ENCODE results near the gene NAALAD2.
"Not testable (repeated sequence)": the region's sequence is repeated elsewhere in the genome, so short reads cannot be mapped to it uniquely, and the experiment has no call there.

The NAALAD2 gene

DNA sequence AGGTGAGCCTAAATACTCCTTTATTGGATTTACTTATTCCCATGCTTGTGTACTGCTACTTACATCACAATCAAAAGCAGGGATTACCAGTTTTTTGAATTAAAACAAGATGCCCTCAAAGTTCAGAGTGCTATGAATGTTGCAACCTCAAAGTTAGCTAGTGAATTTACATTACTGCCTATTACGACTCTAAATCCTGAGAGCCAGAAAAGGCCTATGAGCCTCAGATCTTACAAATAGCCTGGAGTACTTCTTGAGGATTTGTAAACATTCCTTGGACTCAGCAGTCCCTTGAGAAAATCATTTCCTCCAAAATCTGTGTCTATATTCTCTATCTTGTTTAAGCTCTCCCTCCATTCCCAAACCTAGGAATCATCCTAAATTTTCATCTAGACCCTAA lies 62.9 kb downstream of the NAALAD2 start:
- no peak for ATAC-seq

DNA sequence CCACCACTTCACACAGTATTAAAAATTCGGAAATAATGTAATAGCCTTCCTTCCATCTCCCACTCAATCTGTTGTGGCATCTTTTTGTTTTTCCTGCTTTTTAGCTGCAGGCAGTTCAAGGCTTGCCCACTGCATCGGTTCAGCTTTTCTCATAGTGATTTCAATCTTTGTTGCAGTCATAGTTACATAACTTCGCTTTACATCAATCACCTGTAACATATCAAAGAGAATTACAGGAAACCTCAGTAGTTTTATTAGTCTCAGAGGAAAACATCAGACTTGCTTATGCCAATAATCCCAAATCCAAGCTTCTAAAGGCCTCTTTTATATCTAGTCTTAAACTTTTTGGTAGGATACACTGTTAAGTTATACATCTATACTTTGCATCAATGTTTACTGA lies 67.9 kb downstream of the NAALAD2 start:
- no peak for ATAC-seq

DNA sequence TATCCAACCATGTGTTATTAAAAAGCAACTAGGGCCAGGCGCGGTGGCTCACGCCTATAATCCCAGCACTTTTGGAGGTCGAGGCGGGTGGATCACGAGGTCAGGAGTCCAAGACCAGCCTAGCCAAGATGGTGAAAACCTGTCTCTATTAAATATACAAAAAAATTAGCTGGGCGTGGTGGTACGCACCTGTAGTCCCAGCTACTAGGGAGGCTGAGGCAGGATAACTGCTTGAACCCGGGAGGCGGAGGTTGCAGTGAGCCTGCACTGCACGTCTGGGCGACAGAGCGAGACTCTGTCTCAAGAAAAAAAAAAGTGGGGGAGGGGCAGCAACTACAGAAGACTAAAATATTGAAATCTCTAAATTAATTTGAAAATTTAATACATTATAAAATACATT lies 69.9 kb downstream of the NAALAD2 start:
- ATAC-seq, result no peak

DNA sequence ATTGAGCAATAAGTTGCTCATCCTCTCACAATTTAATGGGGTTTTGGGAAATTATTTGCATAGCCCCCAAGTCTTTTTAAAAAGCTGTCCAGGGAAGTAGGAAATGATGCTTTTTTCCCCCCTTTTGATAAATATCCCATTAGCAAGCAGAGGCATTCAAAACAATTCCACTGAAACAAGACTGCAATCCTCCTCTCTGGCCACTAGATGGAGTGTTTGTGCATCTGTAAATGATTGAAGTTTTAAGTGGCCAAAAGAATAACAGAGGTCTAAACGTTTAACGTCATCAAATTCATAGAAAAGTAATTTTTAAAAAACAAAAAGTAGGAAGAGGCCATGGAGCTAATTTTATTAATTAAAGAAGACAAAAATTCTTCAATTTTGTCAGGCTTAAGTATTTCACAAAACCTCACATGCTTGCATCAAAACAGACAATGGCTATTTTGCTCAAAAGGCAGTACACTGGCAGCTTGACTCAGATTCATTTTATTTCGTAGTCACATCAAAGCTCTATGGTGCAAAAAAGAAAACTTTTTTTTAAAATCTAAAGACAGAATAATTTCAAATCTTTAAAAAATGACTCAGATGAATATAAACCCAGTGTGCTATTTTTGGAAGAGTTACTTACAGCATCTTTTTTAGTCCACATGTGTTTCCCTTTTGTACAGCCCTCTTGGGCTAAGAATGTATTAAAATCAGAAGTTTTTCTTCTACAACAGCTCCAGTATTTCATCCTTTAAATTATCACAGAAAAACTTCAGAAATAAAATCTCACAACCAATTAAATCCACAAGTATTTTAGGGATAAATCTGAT lies 70.6 kb downstream of the NAALAD2 start:
- no peak for ATAC-seq

DNA sequence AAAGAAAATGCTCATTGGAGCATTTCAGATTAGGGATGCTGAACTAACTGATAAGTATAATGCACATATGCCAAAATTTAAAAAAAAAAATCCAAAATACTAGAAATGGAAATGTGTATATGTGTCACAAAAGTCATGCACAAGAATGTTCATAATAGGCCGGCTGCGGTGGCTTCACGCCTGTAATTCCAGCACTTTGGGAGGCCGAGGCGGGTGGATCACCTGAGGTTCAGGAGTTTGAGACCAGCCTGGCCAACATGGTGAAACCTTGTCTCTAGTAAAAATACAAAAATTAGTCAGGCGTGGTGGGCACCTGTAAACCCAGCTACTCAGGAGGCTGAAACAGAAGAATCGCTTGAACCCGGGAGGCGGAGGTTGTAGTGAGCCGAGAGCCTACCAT lies 73.5 kb downstream of the NAALAD2 start:
- ATAC-seq, result not testable (repeated sequence)

DNA sequence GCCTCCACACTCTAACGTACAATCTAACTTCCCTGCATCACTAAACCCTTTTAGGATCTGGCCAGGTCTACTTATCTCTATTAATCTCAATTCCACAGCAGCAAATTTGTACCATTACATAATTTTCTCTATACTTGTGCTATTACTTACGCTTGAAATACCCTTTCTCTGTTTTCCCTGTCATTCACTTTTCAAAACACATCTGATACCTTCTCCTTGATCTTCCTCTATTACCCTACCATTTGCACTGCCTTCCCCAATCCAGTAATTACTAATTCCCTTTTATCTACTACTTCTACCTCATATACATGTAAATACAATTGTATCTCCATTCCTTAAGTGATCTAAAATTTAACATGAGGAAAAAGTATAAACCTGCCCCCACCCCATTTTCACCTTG lies 74.4 kb downstream of the NAALAD2 start:
- no peak for ATAC-seq

DNA sequence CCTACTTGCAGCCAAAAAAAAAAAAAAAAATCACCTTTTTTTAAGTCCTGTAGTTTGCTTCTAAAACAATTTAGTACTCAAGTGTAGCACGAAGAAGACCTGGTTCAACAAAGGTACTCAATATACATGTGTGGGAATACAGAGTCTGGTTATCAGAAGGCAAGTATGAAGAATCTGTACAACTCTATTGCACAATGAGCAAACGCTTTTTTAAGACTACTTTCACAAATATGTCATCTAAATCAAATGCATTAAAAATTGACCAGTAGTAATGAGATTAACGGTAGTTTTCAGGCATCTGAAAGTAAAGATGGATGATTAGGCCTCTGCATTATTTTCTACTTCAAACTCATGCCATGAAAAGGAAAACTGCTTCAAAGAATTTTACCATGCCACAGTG lies 78.9 kb downstream of the NAALAD2 start:
- ATAC-seq, result no peak

DNA sequence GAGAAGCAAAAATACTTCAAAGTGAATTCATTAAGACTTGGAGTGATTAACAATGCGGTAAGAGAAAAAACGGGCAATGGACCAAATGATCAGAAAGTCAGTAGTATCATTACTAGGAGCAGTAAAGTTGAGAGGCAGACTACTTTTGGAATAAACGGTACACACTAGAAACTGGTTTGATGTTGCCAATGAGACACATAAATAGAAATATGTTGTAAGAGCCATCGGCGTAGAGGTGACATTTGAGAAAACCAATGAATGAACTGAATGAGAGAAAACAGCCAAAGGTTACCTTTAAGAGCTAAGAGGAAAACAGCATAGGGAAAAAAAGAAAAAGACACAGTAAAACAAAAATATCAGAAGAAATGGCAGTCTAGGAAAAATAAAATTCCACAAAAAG lies 82.1 kb downstream of the NAALAD2 start:
- no peak for ATAC-seq

DNA sequence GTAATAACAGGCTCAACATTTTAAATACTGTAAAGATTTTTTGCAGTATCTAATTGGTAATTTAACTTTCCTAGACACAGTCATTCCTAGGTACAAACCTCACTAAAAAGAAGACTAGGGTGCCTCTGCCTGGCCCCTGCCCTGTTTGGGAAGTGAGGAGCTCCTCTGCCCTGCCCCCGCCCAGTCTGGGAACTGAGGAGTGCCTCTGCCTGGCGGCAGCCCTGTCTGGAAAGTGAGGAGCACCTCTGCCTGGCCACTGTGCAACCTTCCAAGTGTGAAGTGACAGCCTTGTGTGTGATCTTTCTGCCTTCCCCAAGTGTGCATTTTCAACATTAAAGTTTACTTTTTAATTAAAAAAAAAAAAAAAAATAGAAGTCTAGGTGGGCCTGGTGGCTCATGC lies 84.1 kb downstream of the NAALAD2 start:
- ATAC-seq, result no peak

DNA sequence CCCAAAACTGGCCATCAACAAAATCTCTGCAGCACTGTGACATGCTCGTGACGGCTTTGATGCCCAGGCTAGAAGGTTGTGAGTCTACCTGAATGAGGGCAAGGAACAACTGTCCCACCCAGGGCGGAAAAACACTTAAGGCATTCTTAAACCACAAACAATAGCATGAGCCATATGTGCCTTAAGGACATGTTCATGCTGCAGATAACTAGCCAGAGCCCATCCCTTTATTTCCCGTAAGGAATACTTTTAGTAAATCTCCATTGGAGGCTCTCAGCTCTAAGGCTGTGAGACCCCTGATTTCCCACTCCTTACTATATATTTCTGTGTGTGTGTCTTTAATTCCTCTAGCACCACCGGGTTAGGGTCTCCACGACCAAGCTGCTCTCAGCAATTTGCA lies 85.0 kb downstream of the NAALAD2 start:
- no peak for ATAC-seq

DNA sequence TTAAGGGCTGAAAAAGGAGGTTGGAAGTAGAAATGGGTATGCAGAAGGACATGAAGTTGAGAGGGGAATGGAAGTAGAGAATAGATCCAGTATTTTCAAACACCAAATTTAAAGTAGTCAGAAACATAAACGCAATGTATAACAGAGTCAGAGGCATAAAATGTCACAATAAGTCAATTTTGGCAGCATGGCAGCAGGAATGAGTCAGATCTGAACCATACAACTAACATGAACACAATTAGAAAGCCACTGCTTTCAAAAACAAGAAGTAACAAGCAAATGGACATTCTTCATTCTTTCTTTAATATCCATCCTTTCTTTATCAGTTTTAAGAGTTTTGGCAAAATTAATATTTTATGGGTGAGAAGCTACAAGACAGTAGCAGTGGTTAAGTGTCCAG lies 85.9 kb downstream of the NAALAD2 start:
- ATAC-seq, result no peak

DNA sequence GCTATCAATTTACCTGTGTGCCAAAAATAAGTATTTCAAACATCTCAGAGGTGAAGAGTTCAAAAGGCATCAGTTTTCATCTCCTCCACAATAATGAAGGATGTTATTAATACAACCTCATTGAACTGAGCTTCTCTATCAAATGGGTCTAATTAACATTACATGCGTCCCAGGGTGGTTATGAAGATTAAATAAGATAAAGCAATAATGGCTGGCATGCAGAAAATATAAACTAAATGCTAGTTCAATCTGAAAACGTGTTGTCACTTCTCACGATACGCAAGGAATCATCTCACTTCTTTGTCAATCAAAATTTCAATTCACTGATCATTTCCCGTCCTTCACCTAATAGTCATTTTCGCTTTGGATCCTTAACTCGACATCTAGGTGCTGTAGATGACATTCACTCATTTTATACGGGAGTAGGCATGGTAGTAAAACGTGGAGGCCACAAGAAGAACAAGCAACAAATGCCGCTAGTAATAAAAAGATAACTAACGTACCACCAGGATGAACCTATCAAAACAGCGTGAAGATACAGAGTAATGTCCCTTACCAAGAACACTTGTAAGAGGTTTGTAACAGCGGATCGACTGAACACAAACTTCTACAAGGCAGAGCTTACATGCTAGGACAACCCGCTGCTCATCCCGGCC lies 87.5 kb downstream of the NAALAD2 start:
- ATAC-seq, result peak in 1 of 2 donors; percentile 3

DNA sequence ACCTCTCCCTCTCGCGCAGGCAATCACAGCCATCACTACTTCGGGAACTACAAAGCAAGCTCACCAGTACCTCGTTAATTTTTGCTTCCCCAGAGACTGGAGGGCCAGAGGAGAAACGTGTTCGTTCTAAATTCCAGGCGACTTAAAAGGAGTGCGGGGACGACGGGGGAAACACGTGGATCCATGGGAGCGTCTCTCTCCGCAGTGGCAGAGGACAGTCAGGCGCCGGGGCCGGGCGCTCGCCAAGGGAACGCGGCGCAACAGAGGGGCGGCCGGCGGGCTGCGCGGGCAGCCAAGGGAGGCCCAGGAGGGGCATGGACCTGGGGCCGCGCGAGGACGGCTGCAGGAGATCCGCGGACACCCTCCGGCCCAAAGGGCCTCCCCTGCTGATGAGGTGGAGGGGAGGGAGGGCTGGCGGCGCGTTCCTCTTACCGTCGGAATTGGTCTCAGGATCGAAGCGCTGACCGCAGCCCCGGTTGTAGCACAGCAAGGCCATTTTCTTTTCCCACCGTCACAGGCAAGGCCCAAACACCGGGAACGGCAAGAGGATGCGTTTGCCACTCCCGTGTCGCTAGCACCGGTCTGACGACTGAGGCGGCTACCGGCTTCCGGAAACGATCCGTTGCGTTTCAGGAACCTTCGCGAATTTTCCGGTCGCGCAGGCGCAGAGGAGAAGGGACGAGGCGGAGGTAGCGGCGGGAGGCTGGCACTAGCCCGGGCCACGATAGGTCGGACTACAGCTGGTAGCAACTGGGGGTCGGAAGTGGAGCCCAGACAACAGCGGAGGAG lies 88.2 kb downstream of the NAALAD2 start, which contains the start of gene CHORDC1:
CHORDC1 (minus strand) TSS at position 591 of the 789 bp plus-strand sequence; CDS start at position 496, 95 bp downstream.
- ATAC-seq, result peak; percentile 91

DNA sequence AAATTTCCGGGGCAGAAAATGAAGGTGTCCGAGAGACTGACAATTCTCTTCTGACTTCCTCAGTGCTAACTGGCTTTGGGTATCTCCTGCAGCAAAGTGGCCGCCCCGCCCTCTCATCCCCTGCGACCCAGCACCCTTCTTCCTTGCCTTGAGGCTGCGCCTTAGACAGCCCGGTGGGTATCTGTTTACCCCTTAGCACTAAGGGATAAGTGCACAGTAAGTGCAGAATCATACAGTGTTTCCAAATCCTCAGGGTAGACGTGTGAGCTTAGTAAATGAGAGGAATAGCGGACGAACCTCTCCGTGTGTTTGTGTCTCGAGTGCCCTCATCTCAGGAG lies 88.8 kb downstream of the NAALAD2 start:
- ATAC-seq, result peak; percentile 62 to 64

DNA sequence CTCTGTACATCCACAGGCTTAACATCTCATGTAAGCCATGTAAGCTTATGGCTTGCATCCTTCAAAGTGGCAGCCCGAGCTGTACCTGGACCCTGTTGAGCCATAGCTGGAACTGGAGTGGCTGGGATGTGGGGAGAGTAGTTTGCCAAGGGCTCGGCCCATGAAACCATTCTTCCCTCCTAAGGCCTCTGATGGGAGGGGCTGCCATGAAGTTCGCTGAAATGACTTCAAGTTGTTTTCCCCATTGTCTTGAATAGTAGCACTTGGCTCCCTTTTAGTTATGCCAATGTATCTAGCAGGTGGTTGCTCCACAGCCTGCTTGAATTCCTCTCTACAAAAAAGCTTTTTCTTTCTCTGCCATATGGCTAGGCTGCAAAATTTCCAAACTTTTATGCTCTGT lies 93.6 kb downstream of the NAALAD2 start:
- ATAC-seq, result no peak

DNA sequence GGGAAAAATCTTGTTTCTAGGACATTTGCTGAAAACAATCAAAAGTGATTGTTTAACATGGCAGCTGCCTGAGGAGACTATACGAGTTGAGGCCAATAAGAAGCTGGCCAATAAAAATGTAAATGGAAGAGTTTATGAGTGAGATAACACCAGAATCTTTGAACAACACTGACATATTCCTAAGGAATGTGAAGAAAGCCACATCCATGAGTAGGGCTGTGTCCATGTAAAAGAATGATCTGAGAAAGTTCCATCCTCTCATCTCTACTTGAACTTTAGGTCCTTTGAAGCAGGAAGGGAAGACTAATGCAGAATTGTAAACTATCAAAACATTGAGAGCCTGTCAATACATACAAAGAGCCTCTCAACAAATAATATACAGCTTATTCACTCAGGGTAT lies 95.3 kb downstream of the NAALAD2 start:
- no peak for ATAC-seq

DNA sequence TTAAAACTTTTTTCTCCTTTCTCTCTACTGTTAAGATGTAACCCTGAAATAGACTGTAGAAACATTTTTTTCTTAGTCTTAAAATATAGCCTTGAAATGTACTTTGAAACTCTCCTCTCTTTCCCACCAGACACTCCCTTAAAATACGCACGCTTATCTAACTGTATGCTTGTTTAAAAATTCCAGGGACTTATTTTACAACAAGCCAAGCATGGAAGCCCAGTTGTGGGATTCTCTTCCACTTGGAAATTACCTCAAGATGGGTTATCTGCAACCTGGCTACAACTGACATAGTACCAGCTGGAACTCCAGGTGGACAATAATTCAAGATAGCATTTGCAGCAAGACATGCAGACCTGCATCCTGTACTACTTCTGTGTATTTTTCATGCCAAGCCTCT lies 100.5 kb downstream of the NAALAD2 start:
- ATAC-seq, result no peak

DNA sequence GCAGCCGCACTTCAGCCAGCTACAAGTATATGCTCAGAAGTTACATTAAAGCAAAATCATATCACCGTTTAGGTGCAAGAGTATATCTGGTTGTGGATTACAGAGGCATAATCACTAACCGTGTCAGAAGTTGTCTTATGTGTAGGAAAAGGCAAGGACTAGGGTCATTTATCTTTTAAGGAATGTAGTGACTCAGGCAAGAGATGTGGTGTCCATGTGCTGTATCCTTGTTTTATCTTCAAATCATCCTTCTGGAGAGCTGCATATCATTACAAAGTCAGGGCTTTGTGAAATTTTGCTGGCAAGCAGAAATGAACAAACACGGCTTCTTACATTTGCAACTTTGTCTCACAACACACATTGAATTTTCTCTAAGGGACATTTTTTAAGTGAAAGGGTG lies 101.1 kb downstream of the NAALAD2 start:
- no peak for ATAC-seq

DNA sequence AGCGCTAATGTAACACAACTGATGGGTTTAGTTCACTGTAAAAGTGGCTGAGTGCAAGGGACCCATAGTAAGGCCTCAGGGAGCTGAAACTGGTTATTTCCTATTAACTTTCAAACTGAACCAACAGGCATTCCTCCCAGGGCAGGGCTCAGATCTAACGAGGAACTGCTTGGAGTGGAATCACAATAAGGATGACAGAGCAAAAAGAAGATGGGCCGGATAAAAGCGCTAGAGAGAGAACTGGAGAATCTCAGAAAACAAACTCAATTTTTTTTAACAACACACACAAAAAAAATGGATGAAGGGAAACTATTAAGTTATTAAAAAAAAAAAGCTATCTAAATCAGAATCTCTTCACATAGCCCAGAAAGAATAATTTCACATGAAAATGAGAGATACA lies 102.5 kb downstream of the NAALAD2 start:
- ATAC-seq, result no peak

DNA sequence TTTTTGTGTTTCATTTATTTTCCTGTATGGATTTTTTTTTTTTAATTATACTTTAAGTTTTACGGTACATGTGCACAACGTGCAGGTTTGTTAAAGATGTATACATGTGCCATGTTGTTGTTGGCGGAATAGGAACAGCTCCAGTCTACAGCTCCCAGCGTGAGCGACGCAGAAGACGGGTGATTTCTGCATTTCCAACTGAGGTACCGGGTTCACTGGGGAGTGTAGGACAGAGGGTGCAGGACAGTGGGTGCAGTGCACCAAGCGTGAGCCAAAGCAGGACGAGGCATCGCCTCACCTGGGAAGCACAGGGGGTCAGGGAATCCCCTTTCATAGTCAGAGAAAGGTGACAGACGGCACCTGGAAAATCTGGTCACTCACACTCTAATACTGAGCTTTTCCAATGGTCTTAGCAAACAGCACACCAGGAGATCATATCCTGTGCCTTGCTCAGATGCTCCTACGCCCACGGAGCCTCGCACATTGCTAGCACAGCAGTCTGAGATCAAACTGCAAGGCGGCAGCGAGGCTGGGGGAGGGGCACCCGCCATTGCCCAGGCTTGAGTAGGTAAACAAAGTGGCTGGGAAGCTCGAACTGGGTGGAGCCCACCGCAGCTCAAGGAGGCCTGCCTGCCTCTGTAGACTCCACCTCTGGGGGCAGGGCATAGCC lies 105.6 kb downstream of the NAALAD2 start:
- not testable (repeated sequence) for ATAC-seq

DNA sequence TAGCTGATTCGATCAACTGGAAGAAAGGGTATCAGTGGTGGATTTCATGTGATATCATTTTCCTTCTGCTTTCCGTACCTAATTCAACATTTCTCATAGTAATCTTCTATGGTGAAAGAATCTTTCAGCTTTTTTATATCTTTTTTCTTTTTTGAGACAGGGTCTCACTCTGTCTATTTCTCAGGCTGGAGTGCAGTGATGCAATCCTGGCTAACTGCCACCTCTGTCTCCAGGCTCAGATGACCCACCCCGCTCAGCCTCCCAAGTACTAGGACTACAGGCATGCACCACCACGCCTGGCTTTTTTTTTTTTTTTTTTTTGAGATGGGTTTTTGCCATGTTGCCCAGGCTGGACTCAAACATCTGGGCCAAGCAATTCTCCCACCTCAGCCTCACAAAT lies 107.0 kb downstream of the NAALAD2 start:
- ATAC-seq, result no peak
